ENCODE results near the gene NF1. TPM values are rescaled to one million over a fixed set of nuclear protein-coding genes. Genes with fewer than 3 reads are reported as not detected.

Gene NF1
- total RNA-seq, 3 donors from 2014 or later: 61.6 to 129 (median 97.7) TPM

Other genes with a start within 250 kb of the NF1 start
- gene TEFM, start 188.7 kb upstream of the NF1 start, total RNA-seq: 10 to 100 TPM in 2 of 3 donors, 1 to 10 TPM in 1; 5.1 to 29.6 (median 13.8) TPM
- gene ADAP2, start 173.0 kb upstream of the NF1 start, total RNA-seq: 10 to 100 TPM in 2 of 3 donors, 1 to 10 TPM in 1; 7.5 to 40.0 (median 12.3) TPM
- 10 to 100 TPM; 29.2 to 50.2 (median 33.1) TPM for gene RNF135, start 123.9 kb upstream of the NF1 start, total RNA-seq
- gene OMG, start 202.3 kb downstream of the NF1 start, total RNA-seq: under 1 TPM in 1 of 3 donors, not detected in 2; 0.96 TPM
- 10 to 100 TPM in 2 of 3 donors, 1 to 10 TPM in 1; 5.9 to 38.1 (median 10.2) TPM for gene EVI2B, start 219.1 kb downstream of the NF1 start, total RNA-seq
- 10 to 100 TPM in 1 of 3 donors, 1 to 10 TPM in 2; 4.3 to 34.2 (median 8.8) TPM for gene EVI2A, start 226.6 kb downstream of the NF1 start, total RNA-seq